GM19035 (cell line): ENCODE data around the gene ZBTB21.
A peak's percentile ranks its signal among the peaks of the same experiment; 100 is the strongest.
"Not testable (repeated sequence)": the region's sequence is repeated elsewhere in the genome, so short reads cannot be mapped to it uniquely, and the experiment has no call there.

Source experiments
- ATAC-seq: cut with Tn5 transposase; IDR thresholded peaks from one replicate; pipeline ENCODE4 v1.9.1; 2021; ENCODE audit not compliant: unreplicated experiment

Gene ZBTB21

GRCh38 chr21:41954654-41955499 is 55.3 kb downstream of the ZBTB21 start:
- ATAC-seq = no peak

GRCh38 chr21:41953831-41954653 is 56.1 kb downstream of the ZBTB21 start, which contains the start of gene C2CD2:
C2CD2 (minus strand) TSS chr21:41954018; CDS start chr21:41953648, 370 bp downstream.
- peak; percentile 52 for ATAC-seq

GRCh38 chr21:41953249-41953830 is 56.8 kb downstream of the ZBTB21 start:
- peak; percentile 38 for ATAC-seq

- ATAC-seq = no peak
Observed at GRCh38 chr21:41952568-41953248, 57.5 kb downstream of the ZBTB21 start.

GRCh38 chr21:41951876-41952567 is 58.1 kb downstream of the ZBTB21 start:
- ATAC-seq = no peak

GRCh38 chr21:41950941-41951351 is 59.2 kb downstream of the ZBTB21 start:
- no peak for ATAC-seq

GRCh38 chr21:41949631-41950030 is 60.5 kb downstream of the ZBTB21 start:
- ATAC-seq = not testable (repeated sequence)

GRCh38 chr21:41948901-41949300 is 61.3 kb downstream of the ZBTB21 start:
- no peak for ATAC-seq

GRCh38 chr21:41948078-41948895 is 61.9 kb downstream of the ZBTB21 start:
- ATAC-seq = no peak

- no peak for ATAC-seq
Observed at GRCh38 chr21:41945982-41946381, 64.2 kb downstream of the ZBTB21 start.

- no peak for ATAC-seq
Observed at GRCh38 chr21:41943851-41944250, 66.3 kb downstream of the ZBTB21 start.

- ATAC-seq = no peak
Observed at GRCh38 chr21:41942457-41942856, 67.7 kb downstream of the ZBTB21 start.

GRCh38 chr21:41941941-41942340 is 68.2 kb downstream of the ZBTB21 start:
- no peak for ATAC-seq

- ATAC-seq = no peak
Observed at GRCh38 chr21:41940431-41940830, 69.7 kb downstream of the ZBTB21 start.

- no peak for ATAC-seq
Observed at GRCh38 chr21:41939391-41939790, 70.8 kb downstream of the ZBTB21 start.
